ENCODE data around the gene SEC23B. TPM values are rescaled to one million over a fixed set of nuclear protein-coding genes. Genes with fewer than 3 reads are reported as not detected.

The SEC23B gene

GRCh38 chr20:18609741-18610140 lies 102.0 kb downstream of the SEC23B start:
- no peak for DNase-seq (ENCODE audit: low spot score)
- Histone ChIP-seq H2BK15ac (ENCODE audit: low read length) (no peak overlapping the region), H3K4ac (ENCODE audit: low read length) (no peak overlapping the region), H3K18ac (ENCODE audit: low read length) (no peak overlapping the region), H4K91ac (ENCODE audit: low read depth, low read length, poor library complexity) (no peak overlapping the region), H3K4me2 (ENCODE audit: insufficient read depth, low read length, poor library complexity, severe bottlenecking) (no peak overlapping the region), H3K14ac (ENCODE audit: low read length) (no peak overlapping the region), H4K8ac (ENCODE audit: low read depth, low read length) (no peak overlapping the region), H3K27me3 (ENCODE audit: control insufficient read depth in 3 of 3, insufficient read depth in 3 of 3, low read depth in 1 of 3, low read length in 3 of 3) (no peaks in the 10 kb centered on the region), H3K4me1 (ENCODE audit: control insufficient read depth in 2 of 2, insufficient read depth in 1 of 2, low read depth in 1 of 2, low read length in 2 of 2) (no peaks in the 10 kb centered on the region), H2BK12ac (ENCODE audit: low read length) (no peak overlapping the region), H3K27ac (replicated peaks; ENCODE audit: low read length) (no peak overlapping the region), H3K9me3 (replicated peaks in 1 of 2; ENCODE audit: control insufficient read depth in 2 of 2, insufficient read depth in 1 of 2, low read depth in 1 of 2, low read length in 2 of 2) (no peaks in the 10 kb centered on the region), H3K4me3 (ENCODE audit: low read length in 2 of 2) (no peak overlapping the region), H2AFZ (ENCODE audit: low read length) (no peak overlapping the region), H2BK5ac (ENCODE audit: low read length) (no peak overlapping the region), H3K79me1 (ENCODE audit: low read depth, low read length) (no peaks in the 10 kb centered on the region), H3K9ac (ENCODE audit: low read depth, low read length, poor library complexity) (no peak overlapping the region), H2BK120ac (ENCODE audit: low read depth, low read length) (no peak overlapping the region), H3K36me3 (replicated peaks in 1 of 2; ENCODE audit: control insufficient read depth in 2 of 2, insufficient read depth in 2 of 2, low read length in 2 of 2) (peaks cover 0 to 25% of the 10 kb centered on the region in 2 donors), H3K23ac (ENCODE audit: low read depth, low read length, poor library complexity) (no peak overlapping the region), H2AK5ac (ENCODE audit: low read depth, low read length) (no peak overlapping the region)

Small RNA genes lying within 50 kb of the gene (small RNA-seq; reads per million reads assigned to genes)
- gene MIR3192 (ENCODE audit: insufficient read depth) (2.0 reads per million), gene RN7SL638P (ENCODE audit: insufficient read depth) (not detected), gene RNU6ATAC34P (ENCODE audit: insufficient read depth) (not detected)
